WERI-Rb-1 (cell line): ENCODE data around the gene IL9R.
"Not testable (repeated sequence)": the region's sequence is repeated elsewhere in the genome, so short reads cannot be mapped to it uniquely, and the experiment has no call there.

Experiments used
- DNase-seq: peaks from one replicate; pipeline ENCODE4 v3.0.0-alpha.2; 2020
- H3K27ac ChIP-seq: fragments of 250-450 bp; sonication (Bioruptor Pico); 2 replicates; pipeline ENCODE4 v1.5.1; 2020; ENCODE audit warnings: mild to moderate bottlenecking, moderate library complexity
- H3K27me3 ChIP-seq: fragments of 250-450 bp; sonication (Bioruptor Pico); 2 replicates; pipeline ENCODE4 v1.5.1; 2021; ENCODE audit warnings: mild to moderate bottlenecking, low read depth, moderate library complexity; ENCODE audit not compliant: insufficient read depth, severe bottlenecking
- H3K36me3 ChIP-seq: fragments of 250-450 bp; sonication (Bioruptor Pico); 2 replicates; pipeline ENCODE4 v1.5.1; 2020; ENCODE audit warnings: mild to moderate bottlenecking, moderate library complexity
- H3K4me3 ChIP-seq: 2 replicates; pipeline ENCODE4 v1.5.1; 2011; ENCODE audit warnings: low read depth, mild to moderate bottlenecking, control low read depth, low read length
- H3K9me3 ChIP-seq: fragments of 250-450 bp; sonication (Bioruptor Pico); 2 replicates; pipeline ENCODE4 v1.5.1; 2021; ENCODE audit warnings: mild to moderate bottlenecking, moderate library complexity; ENCODE audit not compliant: severe bottlenecking
- TF ChIP-seq, protein P1 (sequence below): IDR thresholded peaks from 2 replicates; pipeline ENCODE4 v1.5.1; 2011; ENCODE audit warnings: low read depth, mild to moderate bottlenecking, control low read depth, inconsistent platforms, low read length

The IL9R gene

DNA sequence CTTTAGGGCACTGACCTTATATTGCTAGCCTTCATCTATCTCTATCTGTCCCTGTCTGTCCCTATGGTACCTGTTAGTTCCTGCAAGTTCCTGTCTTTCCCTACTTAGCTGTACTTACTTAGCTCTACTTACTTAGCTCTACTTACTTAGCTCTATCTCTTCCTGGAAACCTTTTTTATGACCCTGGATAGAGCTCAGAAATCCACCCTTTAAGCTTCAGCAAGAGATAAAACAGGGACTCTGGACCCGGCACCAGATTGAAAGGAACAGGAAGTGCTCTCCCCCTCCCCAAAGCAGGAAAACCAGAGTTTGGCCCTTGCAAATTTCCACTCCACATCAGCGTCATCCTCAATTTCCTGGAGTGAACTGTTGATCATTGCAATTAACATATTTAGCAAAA lies 12.3 kb upstream of the IL9R start:
- Histone ChIP-seq H3K27ac (no peak overlapping the region), H3K36me3 (no peaks in the 10 kb centered on the region), H3K27me3 (no peaks in the 10 kb centered on the region), H3K4me3 (no peak overlapping the region), H3K9me3 (peaks cover 16% of the 10 kb centered on the region)
- TF ChIP-seq, protein P1, sequence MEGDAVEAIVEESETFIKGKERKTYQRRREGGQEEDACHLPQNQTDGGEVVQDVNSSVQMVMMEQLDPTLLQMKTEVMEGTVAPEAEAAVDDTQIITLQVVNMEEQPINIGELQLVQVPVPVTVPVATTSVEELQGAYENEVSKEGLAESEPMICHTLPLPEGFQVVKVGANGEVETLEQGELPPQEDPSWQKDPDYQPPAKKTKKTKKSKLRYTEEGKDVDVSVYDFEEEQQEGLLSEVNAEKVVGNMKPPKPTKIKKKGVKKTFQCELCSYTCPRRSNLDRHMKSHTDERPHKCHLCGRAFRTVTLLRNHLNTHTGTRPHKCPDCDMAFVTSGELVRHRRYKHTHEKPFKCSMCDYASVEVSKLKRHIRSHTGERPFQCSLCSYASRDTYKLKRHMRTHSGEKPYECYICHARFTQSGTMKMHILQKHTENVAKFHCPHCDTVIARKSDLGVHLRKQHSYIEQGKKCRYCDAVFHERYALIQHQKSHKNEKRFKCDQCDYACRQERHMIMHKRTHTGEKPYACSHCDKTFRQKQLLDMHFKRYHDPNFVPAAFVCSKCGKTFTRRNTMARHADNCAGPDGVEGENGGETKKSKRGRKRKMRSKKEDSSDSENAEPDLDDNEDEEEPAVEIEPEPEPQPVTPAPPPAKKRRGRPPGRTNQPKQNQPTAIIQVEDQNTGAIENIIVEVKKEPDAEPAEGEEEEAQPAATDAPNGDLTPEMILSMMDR: no peak
- DNase-seq: peak; percentile 62

DNA sequence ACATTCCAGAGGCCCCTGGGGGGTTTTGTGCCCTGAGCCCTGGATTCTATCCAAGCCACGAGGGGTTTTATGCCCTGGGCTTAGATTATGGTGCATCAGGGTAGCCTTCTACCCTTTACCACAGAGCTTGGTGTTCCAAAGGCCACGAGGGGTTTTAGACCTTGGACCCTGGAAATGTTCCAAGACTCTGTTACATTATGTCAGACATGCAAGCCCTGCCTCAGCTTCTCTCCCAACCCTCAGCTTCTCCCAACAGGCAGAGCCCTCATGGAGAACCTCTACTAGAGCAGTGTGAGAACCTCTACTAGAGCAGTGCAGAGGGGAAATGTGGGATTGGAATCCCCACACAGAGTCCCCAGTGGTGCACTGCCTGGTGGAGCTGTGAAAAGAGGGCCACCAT lies 10.5 kb upstream of the IL9R start:
- not testable (repeated sequence) for DNase-seq, H3K36me3 ChIP-seq, H3K4me3 ChIP-seq, H3K27me3 ChIP-seq
- Histone ChIP-seq H3K27ac (peak overlapping the region; percentile 5), H3K9me3 (peaks cover 16% of the 10 kb centered on the region)

DNA sequence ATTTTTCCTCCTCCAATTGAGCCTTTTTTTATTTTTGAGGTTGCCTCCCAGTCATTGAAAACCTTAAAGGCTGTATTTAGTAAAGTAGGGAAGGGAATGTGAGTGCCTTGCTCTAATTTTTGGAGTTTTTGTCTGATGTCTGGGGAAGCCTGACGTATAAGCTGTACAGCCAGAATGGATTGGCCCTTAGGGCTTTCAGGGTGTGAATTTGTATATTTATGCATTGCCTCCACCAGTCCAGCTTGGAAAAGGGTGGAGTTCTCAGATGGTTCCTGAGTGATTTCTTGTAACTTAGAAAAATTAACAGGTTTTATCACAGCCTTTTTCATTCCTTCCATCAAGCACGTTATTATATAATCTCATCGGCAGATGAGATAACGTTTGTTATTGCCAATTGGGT lies 8.6 kb upstream of the IL9R start:
- Histone ChIP-seq H3K27me3 (no peaks in the 10 kb centered on the region), H3K27ac (no peak overlapping the region), H3K36me3 (no peaks in the 10 kb centered on the region), H3K4me3 (no peak overlapping the region), H3K9me3 (peaks cover 2% of the 10 kb centered on the region)
- no peak for DNase-seq
- TF ChIP-seq, protein P1: no peak

DNA sequence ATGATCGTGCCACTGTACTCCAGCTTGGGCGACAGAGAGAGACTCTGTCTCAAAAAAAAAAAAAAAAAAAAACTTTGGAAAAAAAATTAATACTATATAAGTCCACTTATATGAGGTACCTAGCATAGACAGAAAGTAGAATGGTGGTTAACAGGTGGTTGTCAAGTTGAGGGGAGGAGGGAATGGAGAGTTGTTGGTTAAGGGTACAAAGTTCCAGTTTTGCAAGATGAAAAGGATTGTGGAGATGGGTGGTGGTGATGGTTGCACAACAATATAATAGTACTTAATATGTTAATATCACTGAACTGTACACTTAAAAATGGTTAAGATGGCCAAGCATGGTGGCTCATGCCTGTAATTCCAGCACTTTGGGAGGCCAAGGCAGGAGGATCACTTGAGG lies 4.1 kb upstream of the IL9R start:
- H3K27ac ChIP-seq: no peak overlapping the region
- no peak overlapping the region for H3K4me3 ChIP-seq
- no peak for DNase-seq
- no peaks in the 10 kb centered on the region for H3K9me3 ChIP-seq
- no peaks in the 10 kb centered on the region for H3K27me3 ChIP-seq
- TF ChIP-seq, protein P1: no peak
- no peaks in the 10 kb centered on the region for H3K36me3 ChIP-seq

DNA sequence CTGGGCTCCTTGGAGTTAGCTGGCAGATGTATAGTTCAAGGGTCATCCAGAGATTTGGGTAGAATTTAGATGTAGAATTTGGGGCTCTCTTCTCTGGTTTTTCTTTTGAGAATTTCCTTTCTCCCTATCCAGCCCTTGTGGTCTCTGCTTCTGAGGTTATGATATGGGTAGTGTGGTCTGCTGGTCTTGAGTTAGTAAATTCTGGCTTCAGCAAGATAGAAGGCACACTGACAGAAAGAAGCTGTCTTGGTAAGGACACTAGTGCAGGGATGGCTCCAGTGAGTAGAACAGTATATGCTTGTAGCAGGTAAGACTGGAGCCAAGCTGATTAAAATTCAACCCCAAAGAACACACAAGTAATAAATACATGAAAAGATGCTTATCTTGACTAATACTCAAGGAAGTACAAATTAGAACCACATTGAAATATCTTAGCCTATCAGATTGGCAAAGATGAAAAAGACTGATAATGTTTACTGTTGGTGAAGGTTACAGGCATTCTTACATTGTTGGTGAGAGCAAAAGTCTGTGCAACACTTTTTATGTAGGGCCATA lies 2.1 kb upstream of the IL9R start:
- Histone ChIP-seq H3K27ac (no peak overlapping the region), H3K27me3 (no peaks in the 10 kb centered on the region), H3K9me3 (no peaks in the 10 kb centered on the region), H3K36me3 (no peaks in the 10 kb centered on the region), H3K4me3 (no peak overlapping the region)
- DNase-seq: no peak
- TF ChIP-seq, protein P1: no peak

DNA sequence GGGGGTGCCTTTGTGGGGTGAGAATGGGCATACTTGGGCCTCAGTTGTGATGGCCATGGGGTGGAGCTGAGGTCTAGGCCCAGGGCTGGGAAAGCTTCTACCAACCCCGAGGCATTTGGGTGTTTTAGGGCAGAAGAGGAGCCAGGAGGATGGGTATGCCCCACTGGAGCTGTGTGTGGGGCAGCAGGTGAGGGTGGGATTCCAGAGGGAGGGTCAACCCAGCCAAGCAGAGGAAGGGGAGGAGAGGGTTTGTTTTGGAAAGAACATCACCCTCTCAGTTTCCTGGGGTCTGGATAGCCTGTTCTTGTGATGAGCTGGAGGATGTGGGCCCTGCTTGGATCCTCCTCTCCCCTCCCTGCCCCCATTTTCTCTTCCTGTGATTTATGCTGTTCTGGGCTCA lies 620 bp downstream of the IL9R start:
- DNase-seq: no peak
- H3K27ac ChIP-seq: no peak overlapping the region
- no peak overlapping the region for H3K4me3 ChIP-seq
- H3K36me3 ChIP-seq: no peaks in the 10 kb centered on the region
- H3K9me3 ChIP-seq: no peaks in the 10 kb centered on the region
- H3K27me3 ChIP-seq: no peaks in the 10 kb centered on the region
- TF ChIP-seq, protein P1: no peak
